ELR (cell line): ENCODE data around the gene RFX3.
"Not testable (repeated sequence)": the region's sequence is repeated elsewhere in the genome, so short reads cannot be mapped to it uniquely, and the experiment has no call there.

Source experiments
- DNase-seq: peaks from one replicate; pipeline ENCODE4 v3.0.0-alpha.2; 2015; ENCODE audit warnings: low read depth

The RFX3 gene

DNA sequence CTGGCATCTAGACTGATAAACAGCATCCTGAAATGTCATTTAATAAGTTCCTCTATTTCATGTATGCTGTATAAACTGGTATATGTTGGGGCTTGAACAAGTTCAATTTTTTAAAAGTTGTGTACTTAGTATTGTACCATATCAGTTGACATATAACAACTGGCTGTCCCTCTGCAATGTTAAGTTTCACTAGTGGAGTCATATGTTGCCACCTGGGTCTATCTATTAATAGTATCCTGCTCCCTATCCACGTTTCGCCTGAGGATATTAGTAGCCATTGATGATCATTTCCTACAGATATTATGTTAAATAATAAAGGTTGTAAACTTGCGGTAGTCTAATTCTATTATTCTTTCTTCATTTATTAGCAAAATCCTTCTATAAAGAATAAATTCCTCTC, 177.6 kb downstream of the RFX3 start:
- DNase-seq, result no peak

- no peak for DNase-seq
Observed at GRCh38 chr9:3346549-3346948, 179.3 kb downstream of the RFX3 start.

DNA sequence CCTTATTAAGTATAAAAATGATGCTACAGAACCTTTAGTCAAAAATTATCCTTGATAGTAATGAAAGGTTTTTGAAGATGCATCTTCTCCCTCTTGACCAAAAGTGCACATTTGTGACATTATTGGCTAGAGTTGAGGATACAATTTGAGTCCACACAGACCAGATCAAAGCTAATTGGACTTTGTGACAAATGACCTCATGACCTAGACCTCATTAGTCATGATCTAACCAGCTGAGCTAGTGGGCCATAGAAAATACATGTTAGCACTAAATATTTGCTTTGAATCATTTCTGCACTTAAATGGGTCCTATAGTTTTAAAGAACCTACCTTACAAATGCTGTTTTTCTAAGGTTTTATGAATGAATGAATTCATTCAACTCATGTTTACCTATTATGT, 182.1 kb downstream of the RFX3 start:
- DNase-seq, result peak; percentile 5

DNA sequence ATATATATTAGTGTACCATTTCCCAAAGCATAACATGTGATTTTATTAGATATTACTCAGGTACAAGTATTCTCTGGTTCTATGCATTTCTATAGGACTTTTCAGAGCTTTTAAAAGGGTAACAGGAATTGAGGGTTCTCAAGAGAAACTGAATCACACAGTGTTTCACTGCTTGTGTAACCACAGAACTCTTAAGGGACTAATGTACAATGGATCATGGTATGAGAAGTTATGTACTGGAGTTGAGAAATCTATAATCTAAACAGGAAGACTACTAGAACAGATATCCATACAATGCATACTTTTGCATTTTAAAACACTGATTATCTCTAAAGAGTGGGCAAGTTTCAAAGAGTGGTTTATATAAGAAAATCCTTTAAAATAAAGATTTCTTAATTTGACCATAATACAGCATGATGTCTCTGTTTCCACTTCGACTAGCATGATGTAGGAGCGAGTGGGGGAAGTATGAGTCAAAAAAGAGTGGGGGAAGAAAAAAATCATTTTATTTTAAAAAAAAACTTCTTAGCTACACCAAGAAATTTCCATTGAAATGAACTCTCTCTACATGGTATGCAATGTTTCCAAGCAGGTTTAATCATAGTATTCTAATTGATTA, 183.5 kb downstream of the RFX3 start:
- DNase-seq, result peak; percentile 68

GRCh38 chr9:3337515-3338225, 188.1 kb downstream of the RFX3 start:
- DNase-seq, result peak; percentile 54

GRCh38 chr9:3336951-3337350, 188.8 kb downstream of the RFX3 start:
- DNase-seq, result no peak

- DNase-seq, result no peak
Observed at GRCh38 chr9:3332802-3333201, 193.0 kb downstream of the RFX3 start.

- DNase-seq, result peak; percentile 17
Observed at GRCh38 chr9:3331801-3332200, 194.0 kb downstream of the RFX3 start.

DNA sequence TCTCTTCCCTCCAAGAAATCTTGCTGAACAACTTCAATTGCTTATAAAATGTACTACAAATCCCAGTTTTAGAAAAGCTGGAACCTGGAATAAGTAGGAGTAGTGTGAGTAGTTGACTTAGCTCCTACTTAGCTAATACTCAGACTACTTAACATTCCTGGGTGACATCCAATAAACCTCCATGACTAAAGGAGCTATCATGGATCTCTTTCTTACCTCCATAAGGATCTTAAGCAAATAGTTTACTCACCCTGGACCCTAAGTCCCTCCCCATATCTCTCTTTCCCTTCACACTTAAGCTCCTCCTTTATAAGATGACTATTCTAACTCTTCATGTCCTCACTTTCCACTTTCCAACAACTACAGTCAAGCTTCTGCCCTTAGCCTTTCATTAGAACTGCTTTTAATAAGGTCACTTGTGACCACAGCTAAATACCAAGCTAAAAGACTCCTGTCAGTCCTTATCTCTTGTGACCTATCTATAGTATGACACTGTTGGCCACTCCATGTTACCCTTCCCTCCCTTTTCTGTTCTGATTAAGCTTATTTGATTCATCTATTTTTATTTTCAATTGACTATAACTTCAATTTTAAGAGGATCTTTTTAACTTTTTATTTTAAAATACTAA, 194.9 kb downstream of the RFX3 start:
- DNase-seq, result peak; percentile 83

DNA sequence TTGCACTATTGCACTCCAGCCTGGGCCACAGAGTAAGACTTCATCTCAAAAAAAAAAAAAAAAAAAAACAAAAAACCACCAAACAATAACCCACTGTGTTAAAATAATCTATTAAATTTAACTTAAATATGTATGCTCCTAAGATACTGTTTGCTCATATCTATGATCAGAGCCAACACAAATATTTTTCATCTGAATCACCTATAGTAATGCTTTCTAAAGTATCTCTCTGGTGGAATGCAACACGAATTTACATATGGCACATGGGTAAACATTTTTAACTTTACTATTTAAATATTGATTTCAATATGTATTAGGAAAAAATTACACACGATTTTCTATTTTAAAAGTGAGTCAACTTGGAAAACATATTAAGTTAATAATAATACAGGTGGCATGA, 196.4 kb downstream of the RFX3 start:
- peak; percentile 76 for DNase-seq

DNA sequence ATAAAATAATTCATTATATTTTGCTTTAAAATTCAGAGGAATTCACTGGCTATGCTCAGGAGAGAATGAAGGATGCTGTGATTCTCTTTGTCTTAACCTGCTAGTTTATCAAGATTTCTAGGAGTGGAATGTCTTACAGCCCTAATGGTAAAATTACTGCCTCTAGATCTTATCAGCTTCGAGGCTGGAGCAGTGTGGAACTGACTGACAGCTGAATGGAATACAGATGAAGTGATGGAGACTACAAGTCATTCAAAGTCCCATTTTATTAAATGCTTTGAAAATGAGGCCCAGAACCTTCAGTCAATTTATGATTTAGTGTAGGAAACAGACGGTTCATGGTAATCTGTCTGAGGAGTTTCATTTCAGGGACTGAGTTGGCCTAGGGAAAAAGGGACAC, 202.1 kb downstream of the RFX3 start:
- no peak for DNase-seq

- DNase-seq, result no peak
Observed at GRCh38 chr9:3321186-3321585, 204.6 kb downstream of the RFX3 start.

- not testable (repeated sequence) for DNase-seq
Observed at GRCh38 chr9:3312595-3312994, 213.2 kb downstream of the RFX3 start.

- no peak for DNase-seq
Observed at GRCh38 chr9:3308609-3309008, 217.2 kb downstream of the RFX3 start.

DNA sequence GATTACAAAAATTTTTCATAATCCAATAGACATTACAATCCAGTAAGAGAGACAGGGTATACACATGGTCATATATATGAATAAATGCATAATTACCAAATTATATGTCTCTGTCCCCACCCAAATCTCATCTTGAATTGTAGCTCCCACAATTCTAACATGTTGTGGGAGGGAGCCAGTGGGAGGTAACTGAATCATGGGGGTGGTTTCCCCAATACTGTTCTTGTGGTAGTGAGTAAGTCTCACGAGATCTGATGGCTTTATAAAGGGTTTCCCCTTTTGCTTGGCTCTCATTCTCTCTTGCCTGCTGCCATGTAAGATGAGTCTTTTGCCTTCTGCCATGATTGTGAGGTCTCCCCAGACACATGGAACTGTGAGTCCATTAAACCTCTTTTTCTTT, 221.4 kb downstream of the RFX3 start:
- not testable (repeated sequence) for DNase-seq

DNA sequence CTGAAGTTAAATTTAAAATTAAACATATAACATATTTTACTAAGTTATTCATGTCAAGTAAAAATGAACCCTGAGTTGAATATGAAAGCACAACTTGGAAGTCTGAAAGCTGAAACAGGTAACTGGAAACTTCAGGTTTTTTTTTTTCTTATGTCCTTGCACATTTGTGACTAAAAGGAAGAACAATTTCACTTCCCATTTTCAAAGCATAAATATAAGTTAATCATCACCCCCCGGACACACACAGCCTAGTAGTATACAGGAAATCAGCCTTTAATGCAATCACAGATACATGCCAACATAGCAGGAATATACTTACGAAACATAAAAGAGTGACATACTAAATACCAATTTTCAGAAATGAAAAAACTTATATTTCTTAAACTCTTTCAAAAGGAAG, 225.9 kb downstream of the RFX3 start:
- no peak for DNase-seq

DNA sequence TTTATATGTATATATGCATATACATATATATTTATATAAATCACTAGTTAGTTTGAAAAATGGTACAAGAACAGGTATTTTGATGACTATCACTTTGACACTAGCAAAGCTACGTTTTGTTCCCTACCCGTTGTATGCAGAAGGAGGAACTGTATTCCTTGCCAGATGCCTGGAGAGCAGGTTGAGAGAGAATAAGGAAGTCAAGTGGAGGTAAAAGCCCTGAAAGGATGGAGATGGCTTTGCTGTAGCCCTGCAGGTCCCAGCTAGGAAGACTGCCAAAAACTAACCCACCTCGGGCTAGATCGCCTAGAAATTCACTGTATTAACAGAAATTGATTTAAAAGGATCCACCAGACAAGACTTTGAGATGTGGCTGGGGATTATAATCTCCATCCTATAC, 229.3 kb downstream of the RFX3 start:
- DNase-seq, result no peak

- DNase-seq, result no peak
Observed at GRCh38 chr9:3292311-3292710, 233.5 kb downstream of the RFX3 start.

DNA sequence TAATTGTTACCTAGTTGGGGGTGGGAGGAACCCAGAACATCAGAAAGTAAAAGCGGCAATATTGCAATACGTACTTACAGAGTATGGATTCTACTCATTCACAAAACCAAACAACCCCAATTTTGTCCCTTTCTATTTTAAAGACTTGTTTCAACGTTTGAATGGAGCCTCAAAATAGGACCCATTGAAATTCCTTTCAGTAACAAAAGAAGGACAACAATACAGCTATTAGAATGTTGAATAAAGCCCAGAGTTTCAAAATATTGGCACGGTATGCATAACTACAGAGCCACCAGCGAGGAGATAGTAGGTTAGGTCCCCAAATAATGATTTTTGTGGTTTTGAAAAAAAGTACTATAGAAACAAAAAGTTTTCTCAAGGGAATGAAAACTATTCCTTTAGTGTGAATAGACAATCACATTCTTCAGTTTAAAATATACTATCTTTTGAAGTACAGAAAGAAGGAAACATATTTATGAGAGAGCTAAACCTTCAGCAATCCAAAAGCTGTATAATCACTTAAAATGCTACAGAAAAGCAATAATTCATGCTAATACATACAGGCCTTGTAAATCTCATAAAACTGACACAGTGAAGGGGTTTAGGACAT, 235.5 kb downstream of the RFX3 start:
- DNase-seq, result no peak

- no peak for DNase-seq
Observed at GRCh38 chr9:3288686-3289085, 237.1 kb downstream of the RFX3 start.

- peak; percentile 4 for DNase-seq
Observed at GRCh38 chr9:3285365-3286161, 240.2 kb downstream of the RFX3 start.

DNA sequence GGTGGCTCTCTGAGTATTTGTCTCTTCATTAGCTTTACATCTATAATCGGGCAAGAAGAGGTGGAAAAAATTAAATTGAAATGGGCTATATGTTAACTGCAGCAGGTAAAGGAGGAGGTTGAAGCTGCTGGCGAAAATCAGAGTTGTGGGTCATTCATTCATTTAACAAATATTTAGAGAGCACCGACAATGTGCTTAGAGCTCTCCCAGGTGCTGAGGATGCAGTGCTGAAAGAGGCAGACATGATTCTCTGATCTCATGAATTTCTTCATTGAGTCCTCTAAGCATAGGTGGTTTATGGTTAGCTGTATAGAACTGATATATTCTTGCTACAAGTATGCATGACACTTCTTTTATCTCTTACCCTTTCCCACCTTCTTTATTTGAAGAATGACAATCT, 243.4 kb downstream of the RFX3 start:
- no peak for DNase-seq
